Measurements from ENCODE around the gene PUSL1.

The PUSL1 gene

GRCh38 chr1:1307923-1308755, at the start of gene PUSL1, which contains the start of gene ACAP3:
Gene PUSL1 (plus strand): TSS chr1:1308597. CDS start chr1:1308644, 47 bp downstream.
Gene ACAP3 (minus strand): TSS chr1:1307930. CDS start chr1:1307815, 115 bp downstream.
- no peak for DNase-seq

- no peak for DNase-seq
Measured at GRCh38 chr1:1259119-1259488, 49.3 kb upstream of the PUSL1 start.

DNA sequence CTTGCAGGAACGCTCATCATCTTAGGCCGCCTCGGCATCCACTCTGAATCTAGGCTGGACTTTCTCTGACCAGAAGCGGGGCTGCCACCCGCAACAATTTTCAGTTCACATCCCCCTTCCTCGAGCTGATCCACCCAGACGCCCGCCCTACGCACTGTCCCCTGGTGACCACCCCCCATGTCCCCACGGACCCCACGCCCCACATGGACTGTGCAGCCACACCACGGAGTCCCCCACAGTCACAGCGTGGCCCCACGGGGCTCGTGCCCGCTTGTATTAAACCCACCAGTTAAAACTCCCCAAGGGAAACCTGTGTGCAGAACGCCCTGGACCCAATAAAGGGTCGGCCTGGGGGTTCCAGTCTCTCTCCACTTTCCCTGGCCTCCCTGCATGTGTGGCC, 48.9 kb upstream of the PUSL1 start:
- no peak for DNase-seq

- no peak for DNase-seq
Measured at GRCh38 chr1:1259951-1260600, 48.3 kb upstream of the PUSL1 start.

- DNase-seq: no peak
Measured at GRCh38 chr1:1260843-1261560, 47.4 kb upstream of the PUSL1 start.

DNA sequence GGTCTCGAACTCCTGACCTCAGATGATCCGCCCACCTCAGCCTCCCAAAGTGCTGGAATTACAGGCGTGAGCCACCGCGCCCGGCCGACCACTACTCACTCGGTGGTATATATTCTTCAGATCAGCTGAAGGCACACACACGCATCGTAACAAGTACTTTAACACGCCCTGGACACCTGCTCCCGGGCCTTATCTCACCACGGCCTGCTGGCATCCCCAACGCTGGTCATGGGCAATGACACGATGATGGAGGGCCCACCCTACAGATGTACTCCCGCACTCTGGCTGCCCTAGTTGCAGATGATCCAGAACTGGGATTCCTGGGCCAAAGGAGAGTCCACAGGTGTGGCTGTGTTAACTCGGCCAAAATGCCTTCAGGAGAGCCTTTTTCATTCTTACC, 46.3 kb upstream of the PUSL1 start:
- DNase-seq: no peak

- DNase-seq: no peak
Measured at GRCh38 chr1:1262758-1263157, 45.6 kb upstream of the PUSL1 start.

DNA sequence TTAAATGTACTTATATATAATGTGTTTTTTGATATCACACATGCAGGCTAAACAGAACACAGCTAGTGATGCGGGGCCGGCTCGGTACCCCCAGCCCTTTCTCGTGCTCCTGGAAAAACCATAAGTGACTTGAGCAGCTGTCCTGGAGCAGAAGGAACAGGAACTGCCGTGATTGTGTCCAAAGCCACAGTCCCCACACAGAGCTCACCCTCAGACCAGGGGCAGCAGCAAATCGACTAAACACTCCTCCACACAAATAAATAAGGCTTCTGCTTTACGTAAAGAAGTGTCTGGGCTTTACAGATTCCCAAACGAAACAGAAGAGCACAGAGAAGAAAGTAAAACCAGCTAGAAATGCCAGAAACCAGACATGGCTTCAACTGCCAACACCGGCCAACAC, 44.4 kb upstream of the PUSL1 start:
- no peak for DNase-seq

DNA sequence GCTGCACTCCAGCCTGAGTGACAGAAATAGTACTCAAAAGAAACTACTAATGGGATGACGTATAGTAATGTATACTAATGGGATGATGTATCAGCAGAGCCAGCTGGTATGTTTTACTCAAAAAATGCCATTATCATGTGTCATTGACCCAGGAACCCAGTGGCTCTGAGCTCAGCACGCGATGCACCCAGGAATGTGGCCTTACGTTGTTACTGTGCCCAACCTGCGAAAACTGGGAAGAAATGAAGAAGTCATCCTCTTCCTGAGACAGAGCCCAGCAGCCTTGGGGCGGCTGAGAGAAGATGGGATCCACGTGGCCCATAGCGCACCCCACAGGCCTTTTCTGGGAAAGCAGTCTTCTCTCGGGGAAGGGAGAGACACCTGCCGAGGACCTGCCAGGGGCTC, 43.5 kb upstream of the PUSL1 start:
- DNase-seq: no peak

DNA sequence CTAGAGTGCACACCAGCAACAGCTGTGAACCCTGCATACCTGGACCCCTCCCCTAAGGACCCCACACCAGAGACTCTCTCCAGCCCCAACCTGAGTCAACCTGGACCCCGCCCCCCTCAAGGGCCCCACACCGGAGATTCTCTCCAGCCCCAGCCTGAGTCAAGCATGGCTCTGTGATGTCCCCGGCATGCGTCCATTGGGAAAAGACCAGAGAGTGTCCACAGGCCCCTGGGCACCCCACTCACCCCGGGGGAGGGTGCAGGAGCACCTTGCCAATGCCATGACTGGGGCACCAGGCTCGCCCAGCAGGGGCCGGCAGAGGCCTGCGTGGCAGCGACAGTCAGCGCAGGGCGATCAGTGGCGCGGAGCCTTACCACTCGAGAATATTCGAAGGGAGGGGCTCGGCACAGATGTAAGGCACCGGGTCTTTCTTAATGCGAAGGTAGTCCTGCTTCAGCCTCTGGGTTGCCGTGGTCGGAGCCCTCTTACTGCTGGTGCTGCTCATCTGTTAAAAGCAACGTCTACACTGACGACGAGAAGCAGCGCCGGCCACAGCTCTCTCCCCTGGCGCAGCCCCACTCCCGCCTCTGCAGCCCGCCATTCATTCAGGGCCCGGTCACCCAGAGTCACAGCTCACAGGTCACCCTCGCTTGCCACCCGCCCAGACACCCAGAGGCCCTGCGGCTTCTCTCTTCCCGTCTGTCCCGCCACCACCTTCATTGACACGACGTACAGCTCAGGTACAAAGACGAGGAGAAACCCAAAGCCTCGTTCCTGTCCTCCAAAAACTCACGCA, 40.7 kb upstream of the PUSL1 start:
- DNase-seq: no peak

GRCh38 chr1:1268284-1268682, 40.1 kb upstream of the PUSL1 start:
- DNase-seq: no peak

GRCh38 chr1:1270813-1271212, 37.6 kb upstream of the PUSL1 start:
- DNase-seq: no peak

- no peak for DNase-seq
Measured at GRCh38 chr1:1272341-1273208, 35.8 kb upstream of the PUSL1 start.

DNA sequence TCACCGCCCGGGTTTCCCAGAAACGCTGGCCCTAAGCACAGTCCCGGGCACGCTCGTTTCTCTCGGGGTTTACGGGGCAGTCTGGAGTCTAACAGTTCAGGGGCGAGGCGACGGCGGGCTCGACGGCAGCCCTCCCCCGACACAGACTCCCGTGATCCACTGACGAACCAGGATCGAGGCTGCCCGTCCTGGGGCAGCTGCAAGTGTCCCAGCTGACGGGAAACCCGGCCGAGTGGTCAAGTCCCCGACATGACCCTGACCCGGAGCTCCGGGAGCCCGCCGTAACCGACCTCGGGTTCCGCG, 35.2 kb upstream of the PUSL1 start:
- no peak for DNase-seq

DNA sequence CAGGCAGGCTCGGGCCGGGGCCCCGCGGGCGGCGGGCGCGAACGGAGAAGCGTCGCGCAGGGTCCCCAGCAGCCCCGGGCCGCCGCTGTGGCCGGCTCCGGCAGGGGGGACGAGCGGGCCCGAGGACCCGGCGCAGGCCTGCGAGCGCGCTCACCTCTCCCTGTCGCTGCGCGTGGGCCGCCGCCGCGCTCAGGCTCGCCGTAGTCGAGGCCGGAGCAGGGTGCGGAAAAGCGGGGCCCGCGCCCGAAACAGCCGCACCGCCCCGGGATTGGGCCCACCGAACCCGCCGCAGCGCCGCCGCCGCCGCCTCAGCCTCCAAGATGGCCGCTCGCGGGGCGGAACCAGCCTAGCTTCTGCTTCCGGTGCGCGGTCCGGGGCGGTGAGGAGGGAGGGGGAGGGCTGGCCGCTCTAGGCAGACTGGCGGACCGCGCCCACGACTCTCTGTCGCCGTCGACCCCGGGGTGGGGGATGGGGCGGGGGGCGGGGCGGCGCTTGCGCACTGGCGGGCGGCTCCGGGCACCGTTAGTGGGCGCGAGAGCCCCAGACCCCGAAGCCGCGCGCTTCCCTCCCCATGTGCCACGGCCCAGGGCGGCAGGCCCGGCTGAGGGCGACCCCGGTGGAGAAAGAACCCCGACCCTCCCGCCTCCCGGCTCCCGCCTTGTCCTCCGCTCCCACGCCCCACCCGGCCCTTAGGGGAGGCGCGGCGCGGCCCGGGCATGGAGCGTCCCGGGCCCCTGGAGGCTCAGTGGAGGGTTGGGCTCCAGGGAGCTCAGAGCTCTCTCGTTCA, 34.7 kb upstream of the PUSL1 start, which contains the start of gene UBE2J2:
Gene UBE2J2, minus strand, starts transcription at position 343 of the 787 bp plus-strand sequence. CDS start 5,862 bp downstream, outside the sequence.
- DNase-seq: no peak

- DNase-seq: no peak
Measured at GRCh38 chr1:1274299-1274930, 34.0 kb upstream of the PUSL1 start.

DNA sequence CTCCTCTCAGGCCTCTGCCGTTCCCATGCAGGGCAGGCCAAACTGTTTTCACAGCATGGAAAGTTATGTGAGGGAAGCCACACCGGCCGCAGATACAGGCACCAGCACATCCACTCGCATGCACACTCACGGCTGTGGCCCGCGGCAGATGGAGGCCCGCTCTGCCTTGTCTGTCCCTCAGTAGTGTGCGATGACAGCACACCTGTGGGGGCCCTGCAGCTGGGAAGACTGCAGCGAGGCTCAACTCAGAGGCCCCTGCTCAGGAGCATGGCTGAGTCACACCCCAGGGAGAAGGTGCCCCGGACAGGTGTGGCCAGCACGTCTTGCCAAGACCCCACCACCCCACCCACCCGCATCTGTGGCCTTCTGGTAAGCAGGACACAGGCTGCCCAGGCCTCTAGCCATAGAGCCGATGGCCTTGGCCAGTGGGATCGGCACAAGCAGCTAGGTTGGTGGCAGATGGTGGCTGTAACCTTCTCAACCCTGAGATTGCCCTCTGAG, 33.4 kb upstream of the PUSL1 start:
- no peak for DNase-seq

GRCh38 chr1:1275836-1276235, 32.6 kb upstream of the PUSL1 start:
- DNase-seq: no peak

DNA sequence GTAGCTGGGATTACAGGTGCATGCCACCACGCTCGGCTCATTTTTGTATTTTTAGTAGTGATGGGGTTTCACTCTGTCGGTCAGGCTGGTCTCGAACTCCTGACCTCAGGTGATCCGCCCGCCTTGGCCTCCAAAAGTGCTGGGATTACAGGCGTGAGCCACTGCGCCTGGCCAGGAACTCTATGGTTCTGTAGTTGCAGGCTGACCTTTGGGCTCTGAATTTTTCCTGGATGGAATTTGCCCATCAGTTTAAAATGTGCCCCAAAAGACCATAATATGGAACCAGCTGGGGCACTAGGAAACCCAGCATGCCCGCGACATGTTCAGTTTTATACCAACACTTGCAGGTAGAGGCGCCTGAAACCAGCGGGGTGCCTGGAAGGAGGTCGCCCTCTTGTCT, 29.8 kb upstream of the PUSL1 start:
- no peak for DNase-seq

GRCh38 chr1:1279028-1279427, 29.4 kb upstream of the PUSL1 start:
- no peak for DNase-seq
